Osteoblast (primary cell): ENCODE results near the gene ZNF227. TPM values are rescaled to one million over a fixed set of nuclear protein-coding genes. Genes with fewer than 3 reads are reported as not detected.

Experiments used
- DNase-seq: peaks from one replicate; pipeline ENCODE4 v3.0.0; 2011; ENCODE audit warnings: low spot score, mixed read lengths; ENCODE audit not compliant: insufficient read length; ENCODE audit errors: missing footprints
- H2AFZ ChIP-seq: 2 replicates; pipeline ENCODE4 v1.6.0; 2011; ENCODE audit warnings: mild to moderate bottlenecking, low read length
- H3K27ac ChIP-seq: 2 replicates; pipeline ENCODE4 v1.5.1; 2011; ENCODE audit warnings: mild to moderate bottlenecking, low read depth, low read length, moderate library complexity
- H3K27me3 ChIP-seq: 2 replicates; pipeline ENCODE4 v1.6.0; 2012; ENCODE audit warnings: mild to moderate bottlenecking, control low read depth, inconsistent platforms, low read length, moderate library complexity; ENCODE audit not compliant: insufficient read depth
- H3K36me3 ChIP-seq: 2 replicates; pipeline ENCODE4 v1.5.1; 2011; ENCODE audit warnings: mild to moderate bottlenecking, low read length, control low read depth, moderate library complexity; ENCODE audit not compliant: insufficient read depth
- H3K4me1 ChIP-seq: 2 replicates; pipeline ENCODE4 v1.5.1; 2011; ENCODE audit warnings: mild to moderate bottlenecking, low read length, control low read depth, moderate library complexity; ENCODE audit not compliant: insufficient read depth
- H3K4me2 ChIP-seq: 2 replicates; pipeline ENCODE4 v1.6.0; 2011; ENCODE audit warnings: mild to moderate bottlenecking, low read length; ENCODE audit not compliant: insufficient read depth
- H3K4me3 ChIP-seq: fragments of 200-600 bp; sonication (generic); 3 replicates; pipeline ENCODE4 v1.5.1; 2012; ENCODE audit warnings: mild to moderate bottlenecking, low read length, inconsistent platforms; ENCODE audit not compliant: insufficient read depth
- H3K79me2 ChIP-seq: 2 replicates; pipeline ENCODE4 v1.6.0; 2012; ENCODE audit warnings: mild to moderate bottlenecking, low read length, control low read depth, inconsistent platforms; ENCODE audit not compliant: insufficient read depth
- H3K9me3 ChIP-seq: 2 replicates; pipeline ENCODE4 v1.5.1; 2011; ENCODE audit warnings: low read depth, low read length, control low read depth
- H4K20me1 ChIP-seq: 2 replicates; pipeline ENCODE4 v1.6.0; 2012; ENCODE audit warnings: mild to moderate bottlenecking, low read length, control low read depth; ENCODE audit not compliant: insufficient read depth
- CTCF ChIP-seq: IDR thresholded peaks from 2 replicates; pipeline ENCODE4 v1.5.1; 2011; ENCODE audit warnings: mild to moderate bottlenecking, low read depth, low read length, moderate library complexity; ENCODE audit errors: extremely low read depth
- total RNA-seq: library from RNA; depleted of rRNA; stranded (reverse); fragments of >200 nt; gene quantifications from 2 replicates; pipeline ENCODE4 v1.2.3, GENCODE V29; 2012

ZNF227 gene
- total RNA-seq, 1 donor = 20.6 TPM

- Histone ChIP-seq H3K36me3 (peaks cover 54% of the 10 kb centered on the region), H2AFZ (no peak overlapping the region), H3K9me3 (peaks cover 36% of the 10 kb centered on the region)
Observed at GRCh38 chr19:44176590-44176989, 35.7 kb upstream of the ZNF227 start.

DNA sequence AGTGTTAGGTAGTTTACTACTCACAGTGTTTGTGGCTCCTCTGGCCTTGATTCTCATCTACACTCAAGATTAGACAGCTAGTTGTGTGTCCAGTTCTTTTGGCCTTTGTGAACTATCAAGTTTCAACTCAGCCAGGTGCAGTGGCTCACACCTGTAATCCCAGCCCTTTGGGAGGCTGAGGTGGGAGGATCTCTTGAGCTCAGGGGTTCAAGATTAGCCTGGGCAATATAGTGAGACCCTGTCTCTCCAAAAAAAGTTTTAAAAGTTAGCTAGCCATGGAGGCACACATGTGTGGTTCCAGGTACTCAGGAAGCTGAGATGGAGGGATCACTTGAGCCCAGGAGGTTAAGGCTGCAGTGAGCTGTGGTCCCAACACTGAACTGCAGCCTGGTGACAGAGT, 31.4 kb upstream of the ZNF227 start:
- Histone ChIP-seq H3K27ac (no peak overlapping the region), H3K36me3 (peaks cover 10% of the 10 kb centered on the region), H3K4me3 (no peak overlapping the region), H3K4me2 (no peak overlapping the region), H3K9me3 (peaks cover 20% of the 10 kb centered on the region), H2AFZ (no peak overlapping the region), H3K79me2 (no peaks in the 10 kb centered on the region), H3K27me3 (no peaks in the 10 kb centered on the region), H3K4me1 (no peaks in the 10 kb centered on the region), H4K20me1 (no peaks in the 10 kb centered on the region)
- no peak for DNase-seq
- no peak for TF ChIP-seq CTCF

More at GRCh38 chr19:44176590-44176989, 35.7 kb upstream of the ZNF227 start:
- no peak for TF ChIP-seq CTCF
- Histone ChIP-seq H4K20me1 (no peaks in the 10 kb centered on the region), H3K27ac (no peak overlapping the region), H3K4me3 (no peak overlapping the region), H3K4me1 (no peaks in the 10 kb centered on the region), H3K79me2 (no peaks in the 10 kb centered on the region), H3K4me2 (no peak overlapping the region), H3K27me3 (no peaks in the 10 kb centered on the region)
- DNase-seq = no peak

GRCh38 chr19:44182145-44182544, 30.2 kb upstream of the ZNF227 start:
- Histone ChIP-seq H3K4me3 (no peak overlapping the region), H2AFZ (no peak overlapping the region), H3K27me3 (no peaks in the 10 kb centered on the region), H4K20me1 (no peaks in the 10 kb centered on the region), H3K27ac (no peak overlapping the region), H3K9me3 (peaks cover 9% of the 10 kb centered on the region), H3K79me2 (no peaks in the 10 kb centered on the region), H3K36me3 (no peaks in the 10 kb centered on the region), H3K4me2 (no peak overlapping the region), H3K4me1 (no peaks in the 10 kb centered on the region)
- no peak for DNase-seq
- TF ChIP-seq CTCF = no peak

DNA sequence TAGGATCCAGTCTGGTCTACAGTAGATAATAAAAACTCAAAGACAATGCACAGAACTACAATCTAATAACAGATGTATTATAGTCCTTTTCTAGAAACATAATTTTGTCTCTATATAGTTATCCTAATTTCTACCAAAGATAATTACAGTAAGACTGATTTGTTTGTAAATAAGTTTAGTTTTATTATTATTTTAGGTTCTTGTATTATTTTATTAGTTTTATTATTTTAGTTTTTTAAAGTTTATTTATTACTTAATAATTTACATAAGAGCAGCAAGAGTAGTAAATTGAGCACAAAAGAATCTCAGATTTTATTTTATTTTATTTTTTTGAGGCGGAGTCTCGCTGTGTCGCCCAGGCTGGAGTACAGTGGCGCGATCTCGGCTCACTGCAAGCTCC, 22.3 kb upstream of the ZNF227 start:
- H3K36me3 ChIP-seq = no peaks in the 10 kb centered on the region
- no peaks in the 10 kb centered on the region for H3K79me2 ChIP-seq
- H3K4me1 ChIP-seq = no peaks in the 10 kb centered on the region
- no peaks in the 10 kb centered on the region for H4K20me1 ChIP-seq
- no peak overlapping the region for H3K27ac ChIP-seq
- DNase-seq = no peak
- H3K27me3 ChIP-seq = no peaks in the 10 kb centered on the region
- H3K9me3 ChIP-seq = no peaks in the 10 kb centered on the region
- no peak overlapping the region for H2AFZ ChIP-seq
- H3K4me2 ChIP-seq = no peak overlapping the region
- no peak for TF ChIP-seq CTCF
- no peak overlapping the region for H3K4me3 ChIP-seq
